HepG2 (cell line): Measurements from ENCODE around the gene SQOR. TPM values are rescaled to one million over a fixed set of nuclear protein-coding genes. Genes with fewer than 3 reads are reported as not detected.
A peak's percentile ranks its signal among the peaks of the same experiment; 100 is the strongest.

Experiments
- AGO2 ChIP-seq: fragments of 200-400 bp; formaldehyde crosslinking; optimal IDR thresholded peaks from 2 replicates; pipeline ENCODE3; 2017; ENCODE audit warnings: mild to moderate bottlenecking, low read depth, low read length, moderate library complexity
- CAMTA2 ChIP-seq: sonication (generic); formaldehyde crosslinking; IDR thresholded peaks from 2 replicates; pipeline ENCODE4 v1.4.0; 2020; ENCODE audit warnings: mild to moderate bottlenecking, missing genetic modification reagents, borderline replicate concordance
- CEBPB ChIP-seq: IDR thresholded peaks from 2 replicates; pipeline ENCODE4 v1.6.1; 2011; ENCODE audit warnings: low read depth, low read length, improper control_type of control experiment, borderline replicate concordance
- ELF1 ChIP-seq: sonication (generic); formaldehyde crosslinking; IDR thresholded peaks from 2 replicates; pipeline ENCODE4 v1.4.0; 2020; ENCODE audit warnings: missing genetic modification reagents
- FOXA3 ChIP-seq: IDR thresholded peaks from 2 replicates; pipeline ENCODE4 v1.6.1; 2016; ENCODE audit warnings: missing genetic modification reagents, missing compliant biosample characterization
- HMG20B ChIP-seq: conservative IDR thresholded peaks from 2 replicates; pipeline ENCODE4 v1.6.1; 2016; ENCODE audit warnings: missing genetic modification reagents, missing compliant biosample characterization
- HOXA7 ChIP-seq: sonication (generic); formaldehyde crosslinking; IDR thresholded peaks from 2 replicates; pipeline ENCODE4 v1.8.1; 2022; ENCODE audit warnings: mild to moderate bottlenecking, missing genetic modification reagents, moderate library complexity
- JARID2 ChIP-seq: sonication (generic); formaldehyde crosslinking; IDR thresholded peaks from 2 replicates; pipeline ENCODE4 v1.8.1; 2023; ENCODE audit warnings: missing genetic modification reagents, inconsistent platforms; ENCODE audit not compliant: insufficient replicate concordance
- KAT7 ChIP-seq: IDR thresholded peaks from 2 replicates; pipeline ENCODE4 v1.6.1; 2018; ENCODE audit warnings: borderline replicate concordance, missing compliant biosample characterization
- MED8 ChIP-seq: sonication (generic); formaldehyde crosslinking; IDR thresholded peaks from 2 replicates; pipeline ENCODE4 v1.8.1; 2023; ENCODE audit warnings: mild to moderate bottlenecking, missing genetic modification reagents; ENCODE audit not compliant: insufficient replicate concordance
- NR2F1 ChIP-seq, 2 experiments: fragments of 450-650 bp in 1 of 2; formaldehyde crosslinking in 1 of 2; IDR thresholded peaks; 2 replicates each; pipeline versions ENCODE4 v1.5.0 to v1.6.1; 2016 to 2020; ENCODE audit warnings: mild to moderate bottlenecking in 1 of 2, missing compliant biosample characterization in 1 of 2, missing genetic modification reagents in 1 of 2, moderate library complexity in 1 of 2
- PHF8 ChIP-seq: sonication (generic); formaldehyde crosslinking; IDR thresholded peaks from 2 replicates; pipeline ENCODE4 v1.5.0; 2020; ENCODE audit warnings: missing genetic modification reagents
- RFX5 ChIP-seq: IDR thresholded peaks from 2 replicates; pipeline ENCODE4 v1.6.1; 2011; ENCODE audit warnings: low read depth, low read length, improper control_type of control experiment
- RNF2 ChIP-seq: fragments of 450-650 bp; conservative IDR thresholded peaks from 2 replicates; pipeline ENCODE4 v1.6.1; 2016; ENCODE audit warnings: low read depth
- SRY ChIP-seq: sonication (generic); formaldehyde crosslinking; IDR thresholded peaks from 2 replicates; pipeline ENCODE4 v1.8.0; 2022; ENCODE audit warnings: mild to moderate bottlenecking, missing genetic modification reagents
- ZBTB7A ChIP-seq: sonication (generic); formaldehyde crosslinking; IDR thresholded peaks from 2 replicates; pipeline ENCODE4 v1.8.0; 2022; ENCODE audit warnings: mild to moderate bottlenecking, missing genetic modification reagents
- ZFY ChIP-seq: sonication (generic); formaldehyde crosslinking; IDR thresholded peaks from 2 replicates; pipeline ENCODE4 v1.4.0; 2020; ENCODE audit warnings: missing genetic modification reagents
- ZNF12 ChIP-seq: sonication (generic); formaldehyde crosslinking; IDR thresholded peaks from 2 replicates; pipeline ENCODE4 v1.5.0; 2020; ENCODE audit warnings: missing genetic modification reagents
- ZNF282 ChIP-seq: fragments of 450-650 bp; IDR thresholded peaks from 2 replicates; pipeline ENCODE4 v1.6.1; 2018; ENCODE audit not compliant: partially characterized antibody
- polyA plus RNA-seq, 8 experiments: library from polyadenylated mRNA; depleted of rRNA in 3 of 8; stranded (reverse) in 7 of 8; unstranded in 1 of 8; fragments of >200 nt; fragmentation: Illumina TruSeq in 4 of 8; extraction: Trizol in 4 of 8; gene quantifications; 2 replicates each; pipeline versions ENCODE4 v1.2.1 to v1.2.3, GENCODE V29; 2011 to 2016; ENCODE audit warnings: low read depth in 4 of 8, missing spikeins in 1 of 8, mixed read lengths in 1 of 8; ENCODE audit not compliant: insufficient read depth in 1 of 8
- total RNA-seq, 5 experiments: library from RNA; depleted of rRNA; stranded (reverse); fragments of >200 nt; fragmentation: Illumina TruSeq; extraction: Trizol; gene quantifications; 2 replicates each; pipeline ENCODE4 v1.2.3, GENCODE V29; 2016; ENCODE audit warnings: low read depth in 1 of 5
- TF ChIP-seq, protein P1 (sequence below): sonication (generic); formaldehyde crosslinking; IDR thresholded peaks from 2 replicates; pipeline ENCODE4 v1.4.0; 2020; ENCODE audit warnings: missing genetic modification reagents
- TF ChIP-seq, protein P2 (sequence below): sonication (generic); formaldehyde crosslinking; IDR thresholded peaks from 2 replicates; pipeline ENCODE4 v1.8.1; 2022; ENCODE audit warnings: low read depth, mild to moderate bottlenecking, missing genetic modification reagents
- TF ChIP-seq, protein P3 (sequence below): sonication (generic); formaldehyde crosslinking; IDR thresholded peaks from 2 replicates; pipeline ENCODE4 v1.4.0; 2020; ENCODE audit warnings: missing genetic modification reagents, mild to moderate bottlenecking, borderline replicate concordance
- TF ChIP-seq, protein P4 (sequence below): sonication (generic); formaldehyde crosslinking; IDR thresholded peaks from 2 replicates; pipeline ENCODE4 v1.9.0; 2022; ENCODE audit warnings: low read depth, missing genetic modification reagents

The SQOR gene
- total and polyA plus RNA-seq, 2 of the 13 experiments (the other 11 are each of a cell fraction or from before 2014, with no cell fraction given): 19.3 to 19.4 TPM

DNA sequence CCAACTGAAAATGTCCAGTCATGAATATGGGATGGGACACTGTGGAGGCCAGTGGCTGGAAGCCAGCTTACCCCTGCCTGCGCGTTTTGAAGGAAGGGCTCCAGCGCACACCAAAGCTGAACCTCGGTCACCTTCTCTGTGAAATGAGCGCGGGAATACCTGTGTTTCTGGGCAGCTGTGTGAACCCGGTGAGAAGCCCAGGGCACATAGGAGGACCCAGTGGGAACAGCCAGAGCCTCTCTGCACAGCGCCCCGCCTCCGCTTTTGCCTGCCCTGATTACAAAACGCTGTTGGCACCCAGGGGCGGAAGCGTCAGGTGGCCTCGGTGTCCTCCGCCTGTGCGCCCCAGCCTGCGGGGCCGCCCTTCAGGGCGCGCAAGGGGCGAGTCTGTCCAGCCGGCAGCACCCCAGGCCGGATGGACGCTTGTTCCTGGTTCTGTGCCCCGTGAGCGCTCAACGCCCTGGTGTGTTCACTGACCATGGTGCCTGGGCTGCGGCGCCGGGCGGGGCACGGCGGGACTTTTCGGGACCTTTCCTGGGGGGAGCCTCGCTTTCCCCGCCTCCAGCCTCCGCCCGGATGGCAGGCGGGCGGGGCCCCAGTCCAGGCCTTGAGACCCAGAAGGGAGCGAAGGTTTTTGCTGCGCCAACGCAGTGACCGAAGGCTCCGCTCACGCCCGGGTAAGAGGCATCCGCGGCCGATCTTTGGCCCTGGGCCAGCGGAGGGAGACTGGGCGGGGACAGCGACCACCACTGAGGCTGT is at the start of gene SQOR (continued):
- no peak for TF ChIP-seq JARID2 (CRISPR knock-in tag)
- 0 out of 2 replicates have a peak, but pooled peaks have one; percentile 50 for TF ChIP-seq CAMTA2 (CRISPR knock-in tag)
- peak; percentile 67 for TF ChIP-seq ZFY (CRISPR knock-in tag)
- TF ChIP-seq KAT7 (CRISPR knock-in tag): no peak
- no peak for TF ChIP-seq ZNF282
- TF ChIP-seq AGO2: no peak
- TF ChIP-seq HOXA7 (CRISPR knock-in tag): no peak
- no peak for TF ChIP-seq ZNF12 (CRISPR knock-in tag)
- peak; percentile 84 for TF ChIP-seq PHF8 (CRISPR knock-in tag)
- peak; percentile 87 for TF ChIP-seq MED8 (CRISPR knock-in tag)
- TF ChIP-seq NR2F1 (CRISPR knock-in tag; IDR thresholded peaks at IDR 0.05): no peak
- TF ChIP-seq SRY (CRISPR knock-in tag): peak; percentile 63; the same call in 1 of the 2 replicates
- TF ChIP-seq, protein P1, sequence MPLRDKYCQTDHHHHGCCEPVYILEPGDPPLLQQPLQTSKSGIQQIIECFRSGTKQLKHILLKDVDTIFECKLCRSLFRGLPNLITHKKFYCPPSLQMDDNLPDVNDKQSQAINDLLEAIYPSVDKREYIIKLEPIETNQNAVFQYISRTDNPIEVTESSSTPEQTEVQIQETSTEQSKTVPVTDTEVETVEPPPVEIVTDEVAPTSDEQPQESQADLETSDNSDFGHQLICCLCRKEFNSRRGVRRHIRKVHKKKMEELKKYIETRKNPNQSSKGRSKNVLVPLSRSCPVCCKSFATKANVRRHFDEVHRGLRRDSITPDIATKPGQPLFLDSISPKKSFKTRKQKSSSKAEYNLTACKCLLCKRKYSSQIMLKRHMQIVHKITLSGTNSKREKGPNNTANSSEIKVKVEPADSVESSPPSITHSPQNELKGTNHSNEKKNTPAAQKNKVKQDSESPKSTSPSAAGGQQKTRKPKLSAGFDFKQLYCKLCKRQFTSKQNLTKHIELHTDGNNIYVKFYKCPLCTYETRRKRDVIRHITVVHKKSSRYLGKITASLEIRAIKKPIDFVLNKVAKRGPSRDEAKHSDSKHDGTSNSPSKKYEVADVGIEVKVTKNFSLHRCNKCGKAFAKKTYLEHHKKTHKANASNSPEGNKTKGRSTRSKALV (CRISPR knock-in tag): peak; percentile 99
- TF ChIP-seq, protein P2, sequence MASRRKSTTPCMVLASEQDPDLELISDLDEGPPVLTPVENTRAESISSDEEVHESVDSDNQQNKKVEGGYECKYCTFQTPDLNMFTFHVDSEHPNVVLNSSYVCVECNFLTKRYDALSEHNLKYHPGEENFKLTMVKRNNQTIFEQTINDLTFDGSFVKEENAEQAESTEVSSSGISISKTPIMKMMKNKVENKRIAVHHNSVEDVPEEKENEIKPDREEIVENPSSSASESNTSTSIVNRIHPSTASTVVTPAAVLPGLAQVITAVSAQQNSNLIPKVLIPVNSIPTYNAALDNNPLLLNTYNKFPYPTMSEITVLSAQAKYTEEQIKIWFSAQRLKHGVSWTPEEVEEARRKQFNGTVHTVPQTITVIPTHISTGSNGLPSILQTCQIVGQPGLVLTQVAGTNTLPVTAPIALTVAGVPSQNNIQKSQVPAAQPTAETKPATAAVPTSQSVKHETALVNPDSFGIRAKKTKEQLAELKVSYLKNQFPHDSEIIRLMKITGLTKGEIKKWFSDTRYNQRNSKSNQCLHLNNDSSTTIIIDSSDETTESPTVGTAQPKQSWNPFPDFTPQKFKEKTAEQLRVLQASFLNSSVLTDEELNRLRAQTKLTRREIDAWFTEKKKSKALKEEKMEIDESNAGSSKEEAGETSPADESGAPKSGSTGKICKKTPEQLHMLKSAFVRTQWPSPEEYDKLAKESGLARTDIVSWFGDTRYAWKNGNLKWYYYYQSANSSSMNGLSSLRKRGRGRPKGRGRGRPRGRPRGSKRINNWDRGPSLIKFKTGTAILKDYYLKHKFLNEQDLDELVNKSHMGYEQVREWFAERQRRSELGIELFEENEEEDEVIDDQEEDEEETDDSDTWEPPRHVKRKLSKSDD (CRISPR knock-in tag): peak; percentile 69
- no peak for TF ChIP-seq ZBTB7A (CRISPR knock-in tag)
- no peak for TF ChIP-seq RFX5
- TF ChIP-seq ELF1 (CRISPR knock-in tag): peak; percentile 71
- 0 out of 2 replicates have a peak, but pooled peaks have one; percentile 54 for TF ChIP-seq RNF2
- TF ChIP-seq, protein P3, sequence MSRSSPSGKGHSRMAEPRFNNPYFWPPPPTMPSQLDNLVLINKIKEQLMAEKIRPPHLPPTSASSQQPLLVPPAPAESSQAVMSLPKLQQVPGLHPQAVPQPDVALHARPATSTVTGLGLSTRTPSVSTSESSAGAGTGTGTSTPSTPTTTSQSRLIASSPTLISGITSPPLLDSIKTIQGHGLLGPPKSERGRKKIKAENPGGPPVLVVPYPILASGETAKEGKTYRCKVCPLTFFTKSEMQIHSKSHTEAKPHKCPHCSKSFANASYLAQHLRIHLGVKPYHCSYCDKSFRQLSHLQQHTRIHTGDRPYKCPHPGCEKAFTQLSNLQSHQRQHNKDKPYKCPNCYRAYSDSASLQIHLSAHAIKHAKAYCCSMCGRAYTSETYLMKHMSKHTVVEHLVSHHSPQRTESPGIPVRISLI (CRISPR knock-in tag): no peak
- peak; percentile 26; the same call in 1 of the 2 replicates for TF ChIP-seq FOXA3
- TF ChIP-seq CEBPB: peak; percentile 55; the same call in 1 of the 2 replicates
- TF ChIP-seq, protein P4, sequence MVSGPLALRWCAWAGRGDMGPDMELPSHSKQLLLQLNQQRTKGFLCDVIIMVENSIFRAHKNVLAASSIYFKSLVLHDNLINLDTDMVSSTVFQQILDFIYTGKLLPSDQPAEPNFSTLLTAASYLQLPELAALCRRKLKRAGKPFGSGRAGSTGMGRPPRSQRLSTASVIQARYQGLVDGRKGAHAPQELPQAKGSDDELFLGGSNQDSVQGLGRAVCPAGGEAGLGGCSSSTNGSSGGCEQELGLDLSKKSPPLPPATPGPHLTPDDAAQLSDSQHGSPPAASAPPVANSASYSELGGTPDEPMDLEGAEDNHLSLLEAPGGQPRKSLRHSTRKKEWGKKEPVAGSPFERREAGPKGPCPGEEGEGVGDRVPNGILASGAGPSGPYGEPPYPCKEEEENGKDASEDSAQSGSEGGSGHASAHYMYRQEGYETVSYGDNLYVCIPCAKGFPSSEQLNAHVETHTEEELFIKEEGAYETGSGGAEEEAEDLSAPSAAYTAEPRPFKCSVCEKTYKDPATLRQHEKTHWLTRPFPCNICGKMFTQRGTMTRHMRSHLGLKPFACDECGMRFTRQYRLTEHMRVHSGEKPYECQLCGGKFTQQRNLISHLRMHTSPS (CRISPR knock-in tag): peak; percentile 89
- TF ChIP-seq HMG20B: no peak; the same call in 1 of the 2 replicates
